ENCODE measurements around the gene CHP1. TPM values are rescaled to one million over a fixed set of nuclear protein-coding genes. Genes with fewer than 3 reads are reported as not detected.

Gene CHP1
- total RNA-seq, 1 experiment from 2014 or later, result 97.7 TPM

DNA sequence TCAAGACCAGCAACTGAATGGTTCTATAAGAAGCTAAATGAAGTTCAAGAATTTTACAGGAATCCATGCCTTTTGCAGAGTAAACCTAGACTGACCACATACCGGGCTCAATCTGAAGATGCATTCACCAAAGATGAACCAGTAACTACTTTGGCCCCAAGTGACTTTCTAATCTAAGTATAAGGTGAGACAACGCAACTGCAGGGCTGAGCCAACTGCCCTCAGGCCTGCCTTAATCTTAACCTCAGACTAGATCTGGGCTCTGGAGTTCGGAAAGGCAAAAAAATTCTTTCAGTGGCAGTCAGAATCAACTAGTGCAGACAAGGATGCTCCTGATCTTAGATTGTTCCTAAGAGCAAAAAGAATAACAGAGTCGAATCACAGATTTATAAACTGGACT lies 48.8 kb upstream of the CHP1 start:
- H4K5ac ChIP-seq (ENCODE audit: insufficient read length, low read depth, low read length), result no peak overlapping the region
- no peaks in the 10 kb centered on the region for H3K36me3 Mint-ChIP-seq (ENCODE audit: insufficient read depth in 1 of 3, low read depth in 3 of 3)
- no peak overlapping the region for H2BK12ac ChIP-seq (ENCODE audit: insufficient read length, low read depth, low read length)
- peaks cover 2% of the 10 kb centered on the region; the same call in 1 of the 2 replicates for H3K4me1 ChIP-seq (ENCODE audit: insufficient read depth, low read length)
- no peaks in the 10 kb centered on the region for H3K9me3 ChIP-seq (ENCODE audit: control insufficient read depth, low read depth, low read length)
- no peaks in the 10 kb centered on the region for H3K79me2 ChIP-seq (ENCODE audit: insufficient read depth, low read length)
- H4K8ac ChIP-seq (replicated peaks; ENCODE audit: insufficient read length, low read depth, low read length), result no peak overlapping the region
- no peak overlapping the region for H2AK5ac ChIP-seq (ENCODE audit: insufficient read length, low read length)
- H3K56ac ChIP-seq (ENCODE audit: insufficient read length, low read depth, low read length), result no peak overlapping the region
- peak overlapping the region in 1 of 3 experiments; percentile 82; a peak in 1 of 7 replicates for H3K27ac Mint-ChIP-seq
- H3K4me2 ChIP-seq (ENCODE audit: insufficient read depth, insufficient read length, low read length), result no peak overlapping the region
- H3K9ac ChIP-seq (ENCODE audit: extremely low read depth, insufficient read length, low read length), result no peak overlapping the region
- TF ChIP-seq, protein P1, sequence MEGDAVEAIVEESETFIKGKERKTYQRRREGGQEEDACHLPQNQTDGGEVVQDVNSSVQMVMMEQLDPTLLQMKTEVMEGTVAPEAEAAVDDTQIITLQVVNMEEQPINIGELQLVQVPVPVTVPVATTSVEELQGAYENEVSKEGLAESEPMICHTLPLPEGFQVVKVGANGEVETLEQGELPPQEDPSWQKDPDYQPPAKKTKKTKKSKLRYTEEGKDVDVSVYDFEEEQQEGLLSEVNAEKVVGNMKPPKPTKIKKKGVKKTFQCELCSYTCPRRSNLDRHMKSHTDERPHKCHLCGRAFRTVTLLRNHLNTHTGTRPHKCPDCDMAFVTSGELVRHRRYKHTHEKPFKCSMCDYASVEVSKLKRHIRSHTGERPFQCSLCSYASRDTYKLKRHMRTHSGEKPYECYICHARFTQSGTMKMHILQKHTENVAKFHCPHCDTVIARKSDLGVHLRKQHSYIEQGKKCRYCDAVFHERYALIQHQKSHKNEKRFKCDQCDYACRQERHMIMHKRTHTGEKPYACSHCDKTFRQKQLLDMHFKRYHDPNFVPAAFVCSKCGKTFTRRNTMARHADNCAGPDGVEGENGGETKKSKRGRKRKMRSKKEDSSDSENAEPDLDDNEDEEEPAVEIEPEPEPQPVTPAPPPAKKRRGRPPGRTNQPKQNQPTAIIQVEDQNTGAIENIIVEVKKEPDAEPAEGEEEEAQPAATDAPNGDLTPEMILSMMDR (conservative IDR thresholded peaks at IDR 0.05), result no peak
- peaks cover 15 to 18% of the 10 kb centered on the region in 2 experiments for H3K4me1 Mint-ChIP-seq
- H2BK20ac ChIP-seq (ENCODE audit: low read depth, low read length, poor library complexity, severe bottlenecking), result no peak overlapping the region
- H4K91ac ChIP-seq (ENCODE audit: insufficient read length, low read depth, low read length), result no peak overlapping the region
- H2AFZ ChIP-seq (ENCODE audit: low read length), result no peak overlapping the region
- H3K14ac ChIP-seq (ENCODE audit: insufficient read depth, low read length), result no peak overlapping the region
- DNase-seq, result no peak
- H3K27me3 Mint-ChIP-seq (ENCODE audit: low read depth), result no peaks in the 10 kb centered on the region
- no peaks in the 10 kb centered on the region for H3K79me1 ChIP-seq (ENCODE audit: insufficient read depth, low read depth, low read length, poor library complexity, severe bottlenecking)
- no CpG with 5 or more reads among the region's 4 CpGs for WGBS (ENCODE audit: extremely low coverage, insufficient read length, low lambda C conversion rate)
- no peak overlapping the region for H3T11ph ChIP-seq (ENCODE audit: low read length)
- no peaks in the 10 kb centered on the region for H3K23me2 ChIP-seq (ENCODE audit: insufficient read length, low read depth, low read length, poor library complexity, severe bottlenecking)
- no peak overlapping the region for H2BK5ac ChIP-seq (ENCODE audit: insufficient read length, low read length)
- no peak overlapping the region for H3K18ac ChIP-seq (ENCODE audit: insufficient read length, low read depth, low read length)
- H4K20me1 ChIP-seq (ENCODE audit: control insufficient read depth, insufficient read depth, insufficient read length), result no peaks in the 10 kb centered on the region
- no peaks in the 10 kb centered on the region for H3K9me3 Mint-ChIP-seq
- no peak overlapping the region for H2BK15ac ChIP-seq (ENCODE audit: low read depth, low read length)
- H3K27me3 ChIP-seq (ENCODE audit: insufficient read depth, low read length), result no peaks in the 10 kb centered on the region
- H2BK120ac ChIP-seq (ENCODE audit: low read depth, low read length, poor library complexity, severe bottlenecking), result no peak overlapping the region
- no peak overlapping the region for H3K27ac ChIP-seq (ENCODE audit: insufficient read length, low read depth, low read length)
- H3K23ac ChIP-seq (ENCODE audit: insufficient read length, low read depth, low read length), result no peak overlapping the region
- no peak overlapping the region for H3K4me3 Mint-ChIP-seq
- H3K4ac ChIP-seq (ENCODE audit: low read depth, low read length), result no peak overlapping the region
